M059J (cell line): Measurements from ENCODE around the gene LMAN1. TPM values are rescaled to one million over a fixed set of nuclear protein-coding genes. Genes with fewer than 3 reads are reported as not detected.

Experiments
- DNase-seq: peaks from one replicate; pipeline ENCODE4 v3.0.0-alpha.2; 2012; ENCODE audit warnings: low read depth
- total RNA-seq: library from RNA; depleted of rRNA; stranded (reverse); fragments of >200 nt; shearing (Covaris generic); gene quantifications from 2 replicates; pipeline ENCODE4 v1.2.3, GENCODE V29; 2014

The LMAN1 gene
- total RNA-seq, 1 experiment from 2014 or later = 276 TPM

GRCh38 chr18:59372975-59373374, 13.9 kb upstream of the LMAN1 start:
- no peak for DNase-seq

GRCh38 chr18:59360381-59360780, 1.3 kb upstream of the LMAN1 start:
- DNase-seq = no peak

- no peak for DNase-seq
These were observed 499 bp upstream of the LMAN1 start for GRCh38 chr18:59359576-59359952.

DNA sequence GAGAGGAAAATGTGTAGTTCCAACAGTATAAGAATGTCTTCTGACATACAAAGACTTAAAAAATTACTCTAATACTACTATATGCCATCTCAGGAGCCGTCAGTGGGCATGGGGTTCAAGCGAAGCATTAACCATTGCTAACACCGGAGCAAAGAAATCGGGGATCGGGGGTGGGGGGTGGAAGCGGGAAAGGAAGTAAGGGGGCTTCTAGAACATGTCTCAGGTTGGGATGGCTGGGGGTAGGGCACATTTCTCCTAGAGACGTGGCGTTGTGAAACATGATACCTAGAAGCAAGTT, 702 bp downstream of the LMAN1 start:
- no peak for DNase-seq

DNA sequence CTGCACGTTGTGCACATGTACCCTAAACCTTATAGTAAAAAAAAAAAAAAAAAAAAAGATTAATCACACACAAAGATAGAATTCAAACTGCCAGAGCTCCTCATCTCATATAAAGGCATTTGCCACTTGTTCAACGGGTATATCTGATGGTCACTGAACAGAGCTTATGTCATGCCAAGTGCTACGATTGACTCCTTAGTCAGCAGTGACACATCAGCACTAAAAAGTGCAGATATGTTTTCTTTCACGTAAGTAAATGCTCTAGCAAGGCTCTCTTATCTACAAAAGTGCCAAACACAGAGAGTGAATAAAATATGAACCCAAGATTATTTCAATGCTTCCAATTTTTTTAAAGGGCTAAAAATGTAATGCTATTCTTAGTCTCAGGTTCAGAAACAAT, 1.1 kb downstream of the LMAN1 start:
- DNase-seq = peak; percentile 86

- DNase-seq = no peak
These were observed 4.3 kb downstream of the LMAN1 start for GRCh38 chr18:59354731-59355130.

- peak; percentile 46 for DNase-seq
These were observed 5.9 kb downstream of the LMAN1 start for GRCh38 chr18:59353079-59353680.

DNA sequence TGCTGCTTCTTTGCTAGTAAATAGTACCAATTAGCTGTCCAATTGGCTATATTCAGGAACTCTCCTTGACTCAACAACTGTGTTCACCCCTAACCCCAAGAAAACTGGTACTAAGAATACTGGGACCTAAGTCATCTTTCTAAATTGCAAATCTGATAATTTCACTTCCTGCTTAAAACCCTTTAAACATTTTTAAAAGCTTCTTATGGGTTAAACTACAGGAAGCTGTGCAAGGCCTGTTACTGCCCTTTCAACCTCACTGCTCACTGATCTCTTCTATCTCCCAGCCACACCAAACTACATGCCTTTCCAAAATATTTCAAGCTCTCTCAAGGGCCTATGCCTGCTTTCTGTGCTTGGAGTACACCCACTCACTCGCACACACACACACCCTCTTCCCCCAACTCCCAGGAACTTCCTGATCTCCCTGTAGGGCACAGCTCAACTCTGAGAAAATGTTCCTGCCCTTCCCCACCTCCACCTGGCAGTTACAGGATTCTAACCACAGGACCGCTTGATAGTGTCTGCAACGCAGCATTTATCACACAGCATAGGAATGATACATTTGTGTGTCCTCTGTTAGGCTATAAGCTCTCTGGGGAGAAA, 6.7 kb downstream of the LMAN1 start:
- DNase-seq = no peak

DNA sequence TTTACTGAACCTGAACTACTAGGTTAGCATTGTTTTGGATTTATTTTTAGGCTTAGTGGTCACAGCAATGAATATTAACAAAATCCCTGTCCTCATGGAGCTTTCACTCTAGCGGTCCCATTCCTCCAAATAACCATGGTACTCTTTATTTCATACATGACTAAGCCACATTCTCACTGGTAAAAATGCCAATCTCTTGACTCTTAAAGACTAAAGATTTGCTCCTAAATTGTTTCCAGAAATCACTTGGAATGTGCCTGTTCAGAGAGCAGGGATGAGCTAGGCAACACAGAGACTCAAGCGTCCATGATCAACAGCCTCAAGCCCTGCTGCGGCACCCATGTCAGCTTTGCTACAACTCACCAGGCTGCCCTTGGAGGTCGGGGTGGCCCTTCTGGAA, 13.5 kb downstream of the LMAN1 start:
- peak; percentile 32 for DNase-seq

GRCh38 chr18:59344996-59345395, 14.1 kb downstream of the LMAN1 start:
- peak; percentile 7 for DNase-seq

GRCh38 chr18:59343926-59344325, 15.1 kb downstream of the LMAN1 start:
- DNase-seq = no peak

DNA sequence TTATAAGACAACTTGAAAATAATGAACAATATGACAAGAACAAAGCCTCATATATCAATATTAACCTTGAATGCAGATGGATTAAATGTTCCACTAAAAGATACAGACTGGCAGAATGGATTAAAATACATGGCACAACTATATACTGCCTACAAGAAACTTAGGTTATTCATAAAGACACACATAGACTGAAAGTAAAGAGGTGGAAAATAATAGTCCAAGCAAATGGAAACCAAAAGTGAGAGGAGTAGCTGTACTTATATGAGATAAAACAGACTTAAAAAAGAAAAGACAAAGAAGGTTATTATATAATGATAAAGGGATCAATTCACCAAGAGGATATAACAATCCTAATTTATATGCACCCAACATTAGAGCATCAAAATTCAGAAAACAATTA, 18.2 kb downstream of the LMAN1 start:
- DNase-seq = no peak

DNA sequence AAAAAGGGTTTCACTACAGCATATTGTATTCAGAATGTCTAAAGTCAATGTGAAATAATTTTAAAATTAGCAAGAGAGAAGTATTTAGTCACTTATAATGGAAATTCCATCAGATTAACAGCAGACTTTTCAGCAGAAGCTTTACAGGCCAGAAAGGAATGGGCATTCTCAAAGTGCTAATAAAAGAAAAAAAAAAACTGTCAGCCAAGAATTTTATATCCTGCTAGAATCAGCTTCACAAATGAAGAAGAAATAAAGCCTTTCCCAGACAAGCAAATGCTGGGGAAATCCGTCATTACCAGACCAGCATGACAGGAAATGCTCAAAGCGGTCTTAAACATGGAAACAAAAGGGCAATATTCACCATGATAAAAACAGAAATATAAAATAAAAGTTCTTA, 18.8 kb downstream of the LMAN1 start:
- no peak for DNase-seq

GRCh38 chr18:59332986-59333385, 26.1 kb downstream of the LMAN1 start:
- no peak for DNase-seq

GRCh38 chr18:59328683-59329082, 30.4 kb downstream of the LMAN1 start:
- DNase-seq = no peak

GRCh38 chr18:59325965-59326364, 33.1 kb downstream of the LMAN1 start:
- peak; percentile 5 for DNase-seq

DNA sequence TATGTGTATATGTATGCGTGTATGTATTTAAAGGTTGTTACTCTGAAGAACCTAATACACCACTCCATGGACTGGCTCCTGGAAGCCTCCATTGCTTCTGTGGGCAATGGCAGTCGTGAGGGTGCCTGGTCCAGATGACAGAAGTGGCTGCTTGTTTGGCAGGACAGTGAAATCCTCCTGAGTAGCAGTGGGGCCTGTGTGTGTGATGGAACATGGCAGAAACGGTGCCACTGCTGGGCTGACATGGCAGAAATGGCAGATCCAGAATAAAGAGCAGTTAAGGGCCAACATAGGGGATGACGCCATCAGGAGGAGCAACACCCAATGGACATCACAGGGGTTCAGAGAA, 34.5 kb downstream of the LMAN1 start:
- DNase-seq = peak; percentile 12

DNA sequence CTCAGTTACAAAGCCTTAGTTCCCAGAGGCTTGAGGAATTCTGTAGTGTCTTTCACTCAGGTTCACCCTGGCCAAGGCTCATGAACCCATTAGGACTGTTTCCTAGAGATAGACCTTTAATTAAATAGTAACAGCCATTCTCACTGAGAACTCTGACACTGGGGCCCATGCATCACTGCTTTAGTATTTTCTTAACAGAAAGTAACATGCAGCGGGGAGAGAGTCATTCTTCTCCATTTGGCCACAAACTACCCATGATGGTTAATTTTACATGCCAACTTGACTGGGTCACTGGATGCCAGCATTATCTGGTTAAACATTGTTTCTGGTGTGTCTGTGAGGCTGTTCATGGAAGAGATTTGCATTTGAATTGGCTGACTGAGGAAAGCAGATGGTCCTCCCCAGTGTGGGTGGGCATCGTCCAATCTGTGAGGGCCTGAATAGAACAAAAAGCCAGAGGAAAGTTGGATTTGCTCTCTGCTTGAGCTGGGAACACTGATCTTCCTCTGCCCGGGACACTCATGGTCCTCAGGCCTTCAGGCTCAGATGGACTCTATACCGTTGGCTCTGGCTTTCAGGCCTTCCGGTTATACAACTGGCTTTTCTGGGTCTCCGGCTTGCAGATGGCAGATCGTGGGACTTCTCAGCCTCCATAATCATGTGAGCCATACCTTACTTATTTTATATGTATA, 35.0 kb downstream of the LMAN1 start:
- DNase-seq = peak; percentile 86

GRCh38 chr18:59318460-59319050, 40.5 kb downstream of the LMAN1 start, which contains the start of gene CPLX4:
TSS of gene CPLX4 (minus strand) at chr18:59318649. CDS start at chr18:59318462, 187 bp downstream.
- DNase-seq = no peak

DNA sequence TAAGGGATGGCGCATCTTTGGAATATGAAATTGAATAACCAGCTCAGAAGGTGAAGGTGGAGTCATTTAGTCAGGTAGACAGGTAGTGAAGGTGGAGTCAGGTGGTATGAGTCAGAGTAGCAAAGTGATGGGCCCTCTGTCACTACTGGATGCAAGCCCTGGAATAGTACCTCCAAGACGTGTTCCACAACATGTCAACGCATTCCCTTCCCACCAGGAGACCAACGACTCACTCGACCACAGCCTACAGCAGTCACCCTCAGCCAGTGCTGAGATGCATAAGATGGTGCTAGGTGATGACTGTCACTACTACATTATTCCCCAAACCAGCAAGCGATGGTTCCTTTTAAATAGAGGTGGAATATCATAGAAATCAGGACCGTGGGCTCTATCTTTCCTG, 47.4 kb downstream of the LMAN1 start:
- DNase-seq = peak; percentile 59

- DNase-seq = no peak
These were observed 50.2 kb downstream of the LMAN1 start for GRCh38 chr18:59308938-59309260.

DNA sequence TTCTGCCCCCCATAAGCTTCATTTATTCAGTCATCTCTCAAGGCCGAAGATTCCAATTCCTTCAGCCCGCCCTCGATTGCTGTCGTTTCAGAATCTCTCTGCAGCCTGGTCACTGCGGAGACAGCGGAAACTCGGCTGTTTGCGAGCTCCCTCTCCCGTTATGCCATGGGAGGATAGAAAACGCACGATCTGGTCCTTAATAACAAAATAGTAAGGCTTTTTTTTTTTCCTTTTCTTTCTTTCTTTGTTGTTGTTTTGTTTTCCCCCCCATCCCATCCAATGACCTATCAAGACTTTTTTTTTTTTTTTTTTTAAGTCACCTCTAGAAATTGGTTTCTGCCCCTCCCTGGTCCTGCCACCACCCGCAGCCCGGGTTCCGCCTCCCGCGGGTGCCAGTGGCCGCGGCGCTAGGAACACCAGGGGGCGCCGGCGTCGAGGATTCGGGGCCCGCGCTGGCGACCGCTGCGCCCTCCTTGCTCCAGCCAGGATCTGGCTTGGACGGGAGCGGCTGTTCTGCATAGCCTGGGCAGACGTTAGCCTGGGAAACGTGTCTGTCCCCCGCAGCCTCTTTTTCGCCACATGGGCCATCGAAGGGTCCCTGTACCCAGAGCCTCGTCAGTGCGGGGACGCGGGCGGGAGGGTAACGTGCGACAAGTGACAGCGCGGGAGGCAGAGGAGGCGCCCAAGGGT, 50.7 kb downstream of the LMAN1 start:
- DNase-seq = peak; percentile 70

- no peak for DNase-seq
These were observed 52.4 kb downstream of the LMAN1 start for GRCh38 chr18:59306640-59307039.
